BLaER1 (cell line): ENCODE measurements around the gene OR8D4.
"Not testable (repeated sequence)": the region's sequence is repeated elsewhere in the genome, so short reads cannot be mapped to it uniquely, and the experiment has no call there.

Experiments used
- H3K27ac ChIP-seq: shearing (Covaris generic); formaldehyde crosslinking; 2 replicates; pipeline ENCODE4 v1.8.1; 2022
- H3K27me3 ChIP-seq: shearing (Covaris generic); formaldehyde crosslinking; 2 replicates; pipeline ENCODE4 v1.8.1; 2022
- H3K36me3 ChIP-seq: shearing (Covaris generic); formaldehyde crosslinking; 2 replicates; pipeline ENCODE4 v1.8.1; 2022
- H3K4me1 ChIP-seq: shearing (Covaris generic); formaldehyde crosslinking; 2 replicates; pipeline ENCODE4 v1.8.1; 2022
- H3K4me2 ChIP-seq: shearing (Covaris generic); formaldehyde crosslinking; 2 replicates; pipeline ENCODE4 v1.8.1; 2022
- H3K4me3 ChIP-seq: shearing (Covaris generic); formaldehyde crosslinking; 2 replicates; pipeline ENCODE4 v1.8.1; 2022
- H3K9ac ChIP-seq: shearing (Covaris generic); formaldehyde crosslinking; 2 replicates; pipeline ENCODE4 v1.8.1; 2022
- H3K9me3 ChIP-seq: shearing (Covaris generic); formaldehyde crosslinking; 2 replicates; pipeline ENCODE4 v1.8.1; 2022
- H4K20me1 ChIP-seq: shearing (Covaris generic); formaldehyde crosslinking; 2 replicates; pipeline ENCODE4 v1.8.1; 2022
- Cebpa-rat ChIP-seq: shearing (Covaris generic); IDR thresholded peaks from 2 replicates; pipeline ENCODE4 v1.8.1; 2022

The OR8D4 gene

DNA sequence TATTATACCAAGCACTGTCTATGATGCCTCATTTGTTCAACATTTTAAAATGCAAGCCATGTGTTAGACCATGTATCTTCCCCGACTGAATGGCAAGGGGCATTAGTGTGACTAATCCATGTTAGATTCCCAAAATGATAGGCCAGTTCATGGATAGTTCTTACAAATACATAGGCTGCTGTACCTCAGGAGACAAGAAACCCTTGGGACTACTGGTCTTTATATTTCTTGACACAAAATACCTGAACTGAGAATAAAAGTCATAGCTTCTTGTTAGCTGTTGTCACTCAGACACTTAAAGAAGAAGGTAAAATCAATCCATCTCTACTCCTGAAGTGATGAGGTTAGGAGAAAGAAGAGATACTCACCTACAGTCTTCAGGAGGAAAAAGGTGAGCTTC lies at the start of gene OR8D4:
TSS of gene OR8D4 (plus strand) at position 301 of the 400 bp plus-strand sequence. CDS start 4,265 bp downstream, outside the sequence.
- no peak for TF ChIP-seq Cebpa-rat

DNA sequence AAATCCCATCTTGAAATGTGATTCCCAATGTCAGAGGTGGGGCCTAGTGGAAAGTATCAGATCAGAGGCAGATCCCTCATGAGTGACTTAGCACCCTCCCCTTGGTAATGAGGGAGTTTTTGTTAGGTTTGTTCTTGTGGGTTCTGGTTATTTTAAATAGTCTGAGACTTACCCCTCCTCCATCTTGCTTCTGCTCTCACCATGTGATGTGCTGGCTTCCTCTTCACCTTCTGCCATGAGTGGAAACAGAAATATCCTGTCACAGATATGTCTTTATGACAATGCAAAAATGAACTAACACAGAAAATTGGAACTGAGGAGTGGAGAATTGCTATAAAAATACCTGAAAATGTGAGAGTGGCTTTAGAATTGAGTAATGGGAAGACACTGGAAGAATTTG lies 49.6 kb upstream of the OR8D4 start:
- peaks cover 13% of the 10 kb centered on the region for H3K4me1 ChIP-seq
- TF ChIP-seq Cebpa-rat: no peak
- H3K4me3 ChIP-seq: no peak overlapping the region
- H3K4me2 ChIP-seq: peak overlapping the region; percentile 33; the same call in 1 of the 2 replicates
- no peaks in the 10 kb centered on the region for H3K27me3 ChIP-seq
- no peaks in the 10 kb centered on the region for H3K36me3 ChIP-seq
- no peaks in the 10 kb centered on the region for H4K20me1 ChIP-seq
- H3K27ac ChIP-seq: no peak overlapping the region
- peaks cover 17% of the 10 kb centered on the region for H3K9me3 ChIP-seq
- no peak overlapping the region for H3K9ac ChIP-seq

More for the DNA sequence above, at the start of gene OR8D4:
- H3K9ac ChIP-seq: no peak within 1 kb of the TSS
- no peak within 1 kb of the TSS for H3K27ac ChIP-seq
- no peaks in the 10 kb centered on the region for H4K20me1 ChIP-seq
- no peak within 1 kb of the TSS for H3K4me3 ChIP-seq
- H3K9me3 ChIP-seq: no peaks in the 10 kb centered on the region
- no peak within 1 kb of the TSS for H3K4me2 ChIP-seq
- H3K27me3 ChIP-seq: no peaks in the 10 kb centered on the region
- no peaks in the 10 kb centered on the region for H3K36me3 ChIP-seq
- 0 out of 2 replicates have a peak, but pooled peaks cover 5% of the 10 kb centered on the region for H3K4me1 ChIP-seq

DNA sequence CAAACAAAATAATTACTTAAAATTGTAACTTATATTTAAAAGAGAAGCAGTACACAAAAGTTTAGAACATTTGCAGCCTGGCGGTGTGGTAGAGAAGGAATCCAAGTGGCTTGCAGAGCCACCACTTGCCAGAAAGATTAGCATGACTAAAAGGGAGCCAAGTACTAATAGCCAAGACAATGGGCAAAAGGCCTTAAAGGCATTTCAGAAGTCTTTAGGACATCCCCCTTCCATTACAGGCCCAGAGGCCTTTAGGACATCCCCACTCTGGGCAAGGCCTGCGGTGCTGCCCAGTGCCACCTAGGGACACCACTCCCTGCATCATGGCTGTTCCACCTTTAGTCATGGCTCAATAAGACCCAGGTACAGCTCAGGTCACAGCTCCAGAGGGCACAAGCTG lies 48.9 kb upstream of the OR8D4 start:
- H3K9me3 ChIP-seq: peaks cover 17% of the 10 kb centered on the region
- no peaks in the 10 kb centered on the region for H3K36me3 ChIP-seq
- H3K27me3 ChIP-seq: no peaks in the 10 kb centered on the region
- H3K9ac ChIP-seq: no peak overlapping the region
- no peak for TF ChIP-seq Cebpa-rat
- no peak overlapping the region for H3K4me3 ChIP-seq
- H4K20me1 ChIP-seq: no peaks in the 10 kb centered on the region
- H3K4me1 ChIP-seq: peaks cover 13% of the 10 kb centered on the region
- no peak overlapping the region for H3K27ac ChIP-seq
- no peak overlapping the region for H3K4me2 ChIP-seq

DNA sequence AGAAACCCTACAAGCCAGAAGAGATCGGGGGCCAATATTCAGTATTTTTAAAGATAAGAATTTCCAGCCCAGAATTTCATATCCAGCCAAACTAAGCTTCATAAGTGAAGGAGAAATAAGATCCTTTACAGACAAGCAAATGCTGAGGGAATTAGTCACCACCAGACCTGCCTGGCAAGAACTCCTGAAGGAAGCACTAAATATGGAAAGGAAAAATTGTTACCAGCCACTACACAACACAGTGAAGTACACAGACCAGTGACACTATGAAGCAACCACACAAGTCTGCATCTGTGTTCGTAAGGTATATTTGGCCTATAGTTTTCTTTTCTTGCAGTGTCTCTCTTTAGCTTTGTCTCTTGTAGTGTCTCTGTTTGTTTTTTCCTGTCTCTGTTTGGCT lies 45.5 kb upstream of the OR8D4 start:
- no peak overlapping the region for H3K9ac ChIP-seq
- no peak overlapping the region for H3K4me3 ChIP-seq
- peaks cover 17% of the 10 kb centered on the region for H3K9me3 ChIP-seq
- H3K27me3 ChIP-seq: no peaks in the 10 kb centered on the region
- no peak overlapping the region for H3K4me2 ChIP-seq
- H3K27ac ChIP-seq: no peak overlapping the region
- TF ChIP-seq Cebpa-rat: no peak
- H3K4me1 ChIP-seq: peaks cover 12% of the 10 kb centered on the region
- no peaks in the 10 kb centered on the region for H4K20me1 ChIP-seq
- H3K36me3 ChIP-seq: no peaks in the 10 kb centered on the region

DNA sequence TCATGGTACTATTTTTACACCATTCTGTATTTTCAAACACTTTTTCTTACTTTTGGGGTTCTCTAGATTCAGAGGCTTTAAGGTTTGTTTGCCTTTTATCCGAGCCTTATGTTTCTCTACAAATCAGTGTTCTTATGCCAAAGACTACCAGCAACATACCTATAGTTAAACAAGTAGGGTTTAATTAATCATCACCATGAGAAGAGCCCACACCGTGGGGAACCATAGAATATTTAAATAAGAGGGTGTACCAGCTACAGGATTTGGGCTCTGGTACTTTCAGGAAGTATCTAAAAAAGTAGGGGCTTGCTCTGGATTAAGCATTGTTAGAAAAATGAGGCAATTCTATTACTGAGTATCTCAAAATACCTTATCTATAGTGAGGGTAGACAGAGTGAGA lies 42.2 kb upstream of the OR8D4 start:
- Histone ChIP-seq H3K27ac (no peak overlapping the region), H3K9me3 (peaks cover 13% of the 10 kb centered on the region), H4K20me1 (no peaks in the 10 kb centered on the region), H3K4me1 (no peaks in the 10 kb centered on the region), H3K9ac (no peak overlapping the region), H3K36me3 (no peaks in the 10 kb centered on the region), H3K4me3 (no peak overlapping the region), H3K4me2 (no peak overlapping the region), H3K27me3 (no peaks in the 10 kb centered on the region)
- TF ChIP-seq Cebpa-rat: no peak

DNA sequence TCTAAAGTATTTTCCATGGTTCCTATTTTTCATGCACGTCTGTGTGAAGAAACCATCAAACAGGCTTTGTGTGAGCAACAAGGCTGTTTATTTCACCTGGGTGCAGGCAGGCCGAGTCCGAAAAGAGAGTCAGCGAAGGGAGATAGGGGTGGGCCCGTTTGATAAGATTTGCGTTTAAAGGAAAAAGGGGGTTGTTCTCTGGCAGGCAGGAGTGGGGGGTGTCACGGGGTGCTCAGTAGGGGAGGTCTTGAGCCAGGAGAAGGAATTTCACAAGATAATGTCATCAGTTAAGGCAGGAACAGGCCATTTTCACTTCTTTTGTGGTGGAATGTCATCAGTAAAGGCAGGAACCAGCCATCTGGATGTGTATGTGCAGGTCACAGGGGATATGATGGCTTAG lies 36.7 kb upstream of the OR8D4 start:
- H3K9ac ChIP-seq, H3K9me3 ChIP-seq, H3K4me2 ChIP-seq, H3K27ac ChIP-seq, H4K20me1 ChIP-seq, H3K27me3 ChIP-seq, H3K4me3 ChIP-seq, H3K36me3 ChIP-seq, H3K4me1 ChIP-seq: not testable (repeated sequence)

DNA sequence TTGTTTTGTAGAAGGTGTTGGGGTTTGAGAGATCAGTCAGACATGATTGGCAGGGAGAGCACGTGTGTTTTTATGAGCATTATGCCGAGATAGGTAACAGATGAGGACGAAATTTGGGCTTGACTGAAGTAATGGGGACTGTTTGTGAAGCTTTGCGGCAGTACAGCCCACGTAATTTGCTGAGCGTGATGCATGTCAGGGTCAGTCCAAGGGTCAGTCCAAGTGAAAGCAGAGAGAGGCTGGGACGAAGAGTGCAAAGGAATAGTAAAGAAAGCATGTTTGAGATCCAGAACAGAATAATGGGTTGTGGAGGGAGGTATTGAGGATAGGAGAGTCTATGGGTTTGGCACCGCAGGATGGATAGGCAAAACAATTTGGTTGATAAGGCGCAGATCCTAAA lies 34.2 kb upstream of the OR8D4 start:
- H3K27ac ChIP-seq, H3K27me3 ChIP-seq, H3K4me1 ChIP-seq, H3K36me3 ChIP-seq, H3K4me3 ChIP-seq, H4K20me1 ChIP-seq, H3K9me3 ChIP-seq, H3K4me2 ChIP-seq, H3K9ac ChIP-seq: not testable (repeated sequence)

DNA sequence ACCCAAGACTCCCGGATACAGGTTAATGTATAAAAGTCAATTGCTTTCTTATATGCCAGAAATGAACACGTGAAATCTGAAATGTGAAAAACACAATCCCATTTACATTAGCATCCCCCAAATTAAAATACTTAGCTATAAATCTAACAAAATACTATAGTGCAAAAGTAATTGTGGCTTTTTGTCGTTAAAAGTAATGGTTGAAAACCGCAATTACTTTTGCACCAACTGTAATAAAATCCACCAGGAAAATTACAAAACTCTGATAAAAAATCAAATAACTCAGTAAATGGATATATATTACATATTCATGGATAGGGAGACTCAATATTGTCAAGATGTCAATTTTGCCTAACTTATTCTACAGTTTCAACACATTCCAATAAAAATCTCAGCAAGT lies 21.1 kb upstream of the OR8D4 start:
- Histone ChIP-seq H3K4me3 (no peak overlapping the region), H3K4me2 (no peak overlapping the region), H3K27me3 (no peaks in the 10 kb centered on the region), H3K36me3 (no peaks in the 10 kb centered on the region), H3K9ac (no peak overlapping the region), H3K4me1 (no peaks in the 10 kb centered on the region), H3K27ac (no peak overlapping the region), H4K20me1 (no peaks in the 10 kb centered on the region), H3K9me3 (0 out of 2 replicates have a peak, but pooled peaks cover under 1% of the 10 kb centered on the region)
- no peak for TF ChIP-seq Cebpa-rat

DNA sequence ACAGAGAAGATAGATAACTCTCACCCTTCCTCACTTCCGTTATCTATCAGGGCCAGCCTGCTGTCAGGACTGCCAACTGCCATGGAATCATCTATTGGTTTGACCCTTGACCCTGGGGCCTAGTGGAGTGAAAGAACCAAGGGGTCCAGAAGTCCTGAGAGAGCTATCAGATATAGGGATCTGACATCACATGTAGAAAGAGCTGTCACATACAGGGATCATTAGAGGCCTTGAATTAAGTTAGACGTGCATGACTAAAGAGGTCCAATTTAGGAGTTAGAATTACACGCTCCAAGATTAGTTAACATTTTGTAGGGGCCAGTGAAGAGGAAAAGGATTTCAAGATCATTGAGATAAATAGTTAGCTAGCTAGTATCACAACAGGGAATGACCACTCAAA lies 16.4 kb upstream of the OR8D4 start, which contains the start of gene TMEM225:
TSS of gene TMEM225 (minus strand) at position 101 of the 400 bp plus-strand sequence. CDS start 245 bp downstream, outside the sequence.
- Histone ChIP-seq H3K36me3 (no peaks in the 10 kb centered on the region), H4K20me1 (no peaks in the 10 kb centered on the region), H3K9me3 (no peaks in the 10 kb centered on the region)

DNA sequence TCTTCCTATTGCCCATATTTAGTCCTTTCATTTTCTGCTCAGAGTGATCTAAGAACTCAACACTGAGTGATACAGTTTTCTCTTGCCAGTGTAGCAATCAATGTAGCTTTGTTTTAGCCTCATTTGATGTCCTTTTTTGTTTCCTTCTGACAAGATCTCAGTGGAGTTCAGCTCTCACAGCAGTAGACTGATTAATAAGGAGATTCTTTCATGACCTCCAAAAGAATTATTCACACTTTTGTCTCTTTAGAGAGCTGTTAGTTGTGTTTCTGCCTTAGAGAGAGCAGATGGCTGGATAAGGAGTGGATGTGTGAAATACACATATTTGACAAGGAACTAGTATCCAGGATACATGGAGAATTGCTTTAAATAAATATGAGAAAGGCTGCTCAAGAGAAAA lies 9.9 kb upstream of the OR8D4 start:
- Histone ChIP-seq H3K4me2 (no peak overlapping the region), H3K36me3 (no peaks in the 10 kb centered on the region), H3K27ac (no peak overlapping the region), H3K4me1 (no peaks in the 10 kb centered on the region), H3K27me3 (no peaks in the 10 kb centered on the region), H3K9ac (no peak overlapping the region), H4K20me1 (no peaks in the 10 kb centered on the region), H3K4me3 (no peak overlapping the region), H3K9me3 (no peaks in the 10 kb centered on the region)
- TF ChIP-seq Cebpa-rat: no peak

More for the DNA sequence above, 16.4 kb upstream of the OR8D4 start, which contains the start of gene TMEM225:
- no peak within 1 kb of the TSS for H3K4me3 ChIP-seq
- H3K27ac ChIP-seq: no peak within 1 kb of the TSS
- H3K27me3 ChIP-seq: no peaks in the 10 kb centered on the region
- H3K4me1 ChIP-seq: no peaks in the 10 kb centered on the region
- H3K4me2 ChIP-seq: no peak within 1 kb of the TSS
- no peak within 1 kb of the TSS for H3K9ac ChIP-seq
- TF ChIP-seq Cebpa-rat: no peak

DNA sequence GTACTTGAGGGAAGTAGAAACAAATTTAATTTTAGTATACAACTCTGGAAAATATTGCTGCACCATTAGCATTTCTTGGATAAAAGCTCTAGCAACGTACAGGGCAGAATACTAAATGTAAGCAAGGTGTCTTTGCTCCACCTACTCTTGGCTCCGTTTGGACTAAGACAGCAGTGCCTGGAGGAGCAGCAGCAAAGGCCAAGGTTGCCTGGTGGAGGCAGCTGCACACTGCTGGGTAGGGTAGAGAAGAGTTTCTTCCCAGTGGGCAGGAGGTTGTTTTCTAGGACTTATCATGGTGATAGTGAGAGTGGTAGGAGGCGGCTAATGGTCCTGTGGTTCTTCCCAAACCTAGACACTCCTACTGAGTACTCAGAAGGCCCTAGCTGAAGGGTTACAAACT lies 2.2 kb upstream of the OR8D4 start:
- no peak overlapping the region for H3K27ac ChIP-seq
- no peaks in the 10 kb centered on the region for H3K9me3 ChIP-seq
- H3K4me1 ChIP-seq: 0 out of 2 replicates have a peak, but pooled peaks cover 5% of the 10 kb centered on the region
- TF ChIP-seq Cebpa-rat: no peak
- no peaks in the 10 kb centered on the region for H3K36me3 ChIP-seq
- H3K27me3 ChIP-seq: no peaks in the 10 kb centered on the region
- H3K4me2 ChIP-seq: no peak overlapping the region
- H3K4me3 ChIP-seq: no peak overlapping the region
- H3K9ac ChIP-seq: no peak overlapping the region
- H4K20me1 ChIP-seq: no peaks in the 10 kb centered on the region
